Osteocyte (in vitro differentiated cells): ENCODE results near the gene ELMOD3. TPM values are rescaled to one million over a fixed set of nuclear protein-coding genes. Genes with fewer than 3 reads are reported as not detected.
A peak's percentile ranks its signal among the peaks of the same experiment; 100 is the strongest.

ENCODE experiments used
- DNase-seq: peaks from one replicate; pipeline ENCODE4 v3.0.0; 2021; ENCODE audit warnings: mixed read lengths; ENCODE audit not compliant: unreplicated experiment; ENCODE audit errors: extremely low spot score
- H3K27ac Mint-ChIP-seq: one replicate; pipeline ENCODE4 v1.8.0; 2021; ENCODE audit warnings: mild to moderate bottlenecking, mixed read lengths; ENCODE audit not compliant: unreplicated experiment
- H3K27me3 Mint-ChIP-seq: one replicate; pipeline ENCODE4 v1.8.0; 2021; ENCODE audit warnings: mixed read lengths; ENCODE audit not compliant: unreplicated experiment
- H3K36me3 Mint-ChIP-seq: one replicate; pipeline ENCODE4 v1.8.0; 2021; ENCODE audit warnings: mixed read lengths; ENCODE audit not compliant: unreplicated experiment
- H3K4me1 Mint-ChIP-seq: one replicate; pipeline ENCODE4 v1.8.0; 2021; ENCODE audit warnings: mixed read lengths; ENCODE audit not compliant: unreplicated experiment
- H3K4me3 Mint-ChIP-seq: one replicate; pipeline ENCODE4 v1.8.0; 2021; ENCODE audit warnings: mild to moderate bottlenecking, moderate library complexity, mixed read lengths; ENCODE audit not compliant: unreplicated experiment
- H3K9me3 Mint-ChIP-seq: one replicate; pipeline ENCODE4 v1.8.0; 2021; ENCODE audit warnings: mixed read lengths; ENCODE audit not compliant: unreplicated experiment
- total RNA-seq: library from RNA; stranded (reverse); gene quantifications from 2 replicates; pipeline ENCODE4 v1.2.1, GENCODE V29; 2021
- TF ChIP-seq, protein P1 (sequence below): fragments of 200-600 bp; sonication (generic); IDR thresholded peaks from 2 replicates; pipeline ENCODE4 v1.5.0; 2021; ENCODE audit warnings: antibody characterized with exemption, mild to moderate bottlenecking, moderate library complexity

ELMOD3 gene
- total RNA-seq, 1 donor from 2014 or later: 21.1 TPM

DNA sequence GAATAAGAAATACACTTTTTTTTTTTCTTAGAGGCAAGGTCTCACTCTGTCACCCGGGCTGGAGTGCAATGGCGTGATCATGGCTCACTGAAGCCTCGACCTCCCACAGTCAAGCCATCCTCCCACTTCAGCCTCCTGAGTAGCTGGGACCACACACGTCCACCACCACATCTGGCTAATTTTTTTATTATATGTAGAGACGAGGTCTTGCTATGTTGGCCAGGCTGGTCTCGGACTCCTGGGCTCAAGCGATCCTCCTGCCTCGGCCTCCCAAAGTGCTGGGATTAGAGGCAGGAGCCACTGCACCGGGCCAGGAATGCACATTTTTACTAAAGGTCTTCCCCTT, 29.1 kb upstream of the ELMOD3 start:
- DNase-seq: no peak
- H3K27ac Mint-ChIP-seq: no peak overlapping the region
- no peaks in the 10 kb centered on the region for H3K9me3 Mint-ChIP-seq
- H3K4me1 Mint-ChIP-seq: peaks cover 38% of the 10 kb centered on the region
- TF ChIP-seq, protein P1, sequence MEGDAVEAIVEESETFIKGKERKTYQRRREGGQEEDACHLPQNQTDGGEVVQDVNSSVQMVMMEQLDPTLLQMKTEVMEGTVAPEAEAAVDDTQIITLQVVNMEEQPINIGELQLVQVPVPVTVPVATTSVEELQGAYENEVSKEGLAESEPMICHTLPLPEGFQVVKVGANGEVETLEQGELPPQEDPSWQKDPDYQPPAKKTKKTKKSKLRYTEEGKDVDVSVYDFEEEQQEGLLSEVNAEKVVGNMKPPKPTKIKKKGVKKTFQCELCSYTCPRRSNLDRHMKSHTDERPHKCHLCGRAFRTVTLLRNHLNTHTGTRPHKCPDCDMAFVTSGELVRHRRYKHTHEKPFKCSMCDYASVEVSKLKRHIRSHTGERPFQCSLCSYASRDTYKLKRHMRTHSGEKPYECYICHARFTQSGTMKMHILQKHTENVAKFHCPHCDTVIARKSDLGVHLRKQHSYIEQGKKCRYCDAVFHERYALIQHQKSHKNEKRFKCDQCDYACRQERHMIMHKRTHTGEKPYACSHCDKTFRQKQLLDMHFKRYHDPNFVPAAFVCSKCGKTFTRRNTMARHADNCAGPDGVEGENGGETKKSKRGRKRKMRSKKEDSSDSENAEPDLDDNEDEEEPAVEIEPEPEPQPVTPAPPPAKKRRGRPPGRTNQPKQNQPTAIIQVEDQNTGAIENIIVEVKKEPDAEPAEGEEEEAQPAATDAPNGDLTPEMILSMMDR: no peak
- no peaks in the 10 kb centered on the region for H3K27me3 Mint-ChIP-seq
- peaks cover 41% of the 10 kb centered on the region for H3K36me3 Mint-ChIP-seq
- peak overlapping the region; percentile 94 for H3K4me3 Mint-ChIP-seq

- no peak for DNase-seq
- peak overlapping the region; percentile 97 for H3K27ac Mint-ChIP-seq
- H3K4me1 Mint-ChIP-seq: peaks cover 38% of the 10 kb centered on the region
- no peaks in the 10 kb centered on the region for H3K27me3 Mint-ChIP-seq
- TF ChIP-seq, protein P1: no peak
- H3K4me3 Mint-ChIP-seq: peak overlapping the region; percentile 94
- H3K36me3 Mint-ChIP-seq: peaks cover 31% of the 10 kb centered on the region
- no peaks in the 10 kb centered on the region for H3K9me3 Mint-ChIP-seq
Observed at GRCh38 chr2:85326406-85327159, 28.0 kb upstream of the ELMOD3 start.

- DNase-seq: no peak
- Mint-ChIP-seq H3K4me1 (peaks cover 38% of the 10 kb centered on the region), H3K4me3 (peak overlapping the region; percentile 94), H3K27me3 (no peaks in the 10 kb centered on the region), H3K27ac (peak overlapping the region; percentile 97), H3K9me3 (no peaks in the 10 kb centered on the region), H3K36me3 (peaks cover 24% of the 10 kb centered on the region)
- TF ChIP-seq, protein P1: no peak
Observed at GRCh38 chr2:85327160-85327821, 27.3 kb upstream of the ELMOD3 start.

DNA sequence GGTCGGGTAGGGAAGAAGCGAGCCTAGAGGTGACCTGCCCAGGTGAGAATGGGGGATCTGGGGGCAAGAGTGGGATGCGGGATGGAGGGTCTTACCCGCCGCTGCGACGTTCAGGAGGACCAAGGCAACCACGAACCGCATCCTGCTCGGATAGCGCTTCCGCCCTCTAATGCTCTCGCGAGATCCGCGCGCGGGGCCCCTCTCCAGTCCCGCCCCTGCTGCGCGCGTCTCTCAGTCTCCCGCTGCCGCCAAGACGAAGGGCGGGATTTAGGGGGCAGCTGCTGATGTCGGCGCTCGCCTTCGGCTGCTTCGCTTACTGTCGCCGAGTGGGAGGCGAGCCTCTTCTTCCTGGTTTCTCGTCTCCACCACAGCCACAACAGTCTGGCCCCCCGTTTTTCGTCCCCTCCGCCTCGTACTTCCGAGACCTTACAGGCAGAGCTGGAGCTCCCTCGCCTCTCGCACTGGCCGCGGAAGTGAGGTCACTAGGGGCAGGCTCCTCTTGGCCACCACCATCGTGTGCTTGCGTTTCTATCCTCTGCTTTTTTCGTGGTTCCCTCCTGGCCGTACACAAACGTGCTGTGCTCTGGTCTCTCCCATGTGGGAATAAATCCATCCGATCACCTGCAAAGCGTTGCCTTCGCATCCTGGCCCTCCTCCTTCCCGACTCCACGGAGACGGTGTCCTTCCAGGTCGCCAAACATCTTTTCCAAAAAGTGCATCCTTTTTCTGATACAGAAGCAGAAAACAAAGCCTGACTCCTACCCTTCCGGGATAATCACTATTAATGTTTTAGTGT, 26.5 kb upstream of the ELMOD3 start, which contains the start of gene TGOLN2:
TGOLN2 (minus strand) TSS at position 168 of the 796 bp plus-strand sequence; CDS start at position 141, 27 bp downstream.
- Mint-ChIP-seq H3K36me3 (peaks cover 16% of the 10 kb centered on the region), H3K4me3 (peak within 1 kb of the TSS; percentile 94), H3K9me3 (no peaks in the 10 kb centered on the region), H3K4me1 (peaks cover 38% of the 10 kb centered on the region), H3K27me3 (no peaks in the 10 kb centered on the region), H3K27ac (peak within 1 kb of the TSS; percentile 97)
- peak; percentile 96 for DNase-seq
- TF ChIP-seq, protein P1: no peak
